Right lobe of liver (tissue), 4 donors: Measurements from ENCODE around the gene DNAH14.

ENCODE experiments used
- POLR2A ChIP-seq: fragments of 450-650 bp; IDR thresholded peaks from one replicate; pipeline ENCODE4 v1.6.1; 2017; ENCODE audit warnings: antibody characterized with exemption, mild to moderate bottlenecking
- TF ChIP-seq, protein P1 (sequence below), 4 donors: fragments of 200-600 bp in 3 of 4; fragments of 450-650 bp in 1 of 4; IDR thresholded peaks; one replicate each; pipeline versions ENCODE4 v1.5.1 to v1.8.0; 2016 to 2022; ENCODE audit warnings: antibody characterized with exemption in 4 of 4, mild to moderate bottlenecking in 2 of 4
- donor health status: DM: no; HTN: no; CAD: no.
- donor health status: DM: no; HTN: no; CAD: no.
- donor health status: DM: no; HTN: yes; CAD: no.

GRCh38 chr1:225063722-225064121, 134.2 kb downstream of the DNAH14 start:
- TF ChIP-seq, protein P1, sequence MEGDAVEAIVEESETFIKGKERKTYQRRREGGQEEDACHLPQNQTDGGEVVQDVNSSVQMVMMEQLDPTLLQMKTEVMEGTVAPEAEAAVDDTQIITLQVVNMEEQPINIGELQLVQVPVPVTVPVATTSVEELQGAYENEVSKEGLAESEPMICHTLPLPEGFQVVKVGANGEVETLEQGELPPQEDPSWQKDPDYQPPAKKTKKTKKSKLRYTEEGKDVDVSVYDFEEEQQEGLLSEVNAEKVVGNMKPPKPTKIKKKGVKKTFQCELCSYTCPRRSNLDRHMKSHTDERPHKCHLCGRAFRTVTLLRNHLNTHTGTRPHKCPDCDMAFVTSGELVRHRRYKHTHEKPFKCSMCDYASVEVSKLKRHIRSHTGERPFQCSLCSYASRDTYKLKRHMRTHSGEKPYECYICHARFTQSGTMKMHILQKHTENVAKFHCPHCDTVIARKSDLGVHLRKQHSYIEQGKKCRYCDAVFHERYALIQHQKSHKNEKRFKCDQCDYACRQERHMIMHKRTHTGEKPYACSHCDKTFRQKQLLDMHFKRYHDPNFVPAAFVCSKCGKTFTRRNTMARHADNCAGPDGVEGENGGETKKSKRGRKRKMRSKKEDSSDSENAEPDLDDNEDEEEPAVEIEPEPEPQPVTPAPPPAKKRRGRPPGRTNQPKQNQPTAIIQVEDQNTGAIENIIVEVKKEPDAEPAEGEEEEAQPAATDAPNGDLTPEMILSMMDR (IDR thresholded peaks at IDR 0.05) = no peak
- no peak for TF ChIP-seq POLR2A
